ENCODE results near the gene FBXW2.

- TF ChIP-seq POLR2AphosphoS5 (IDR thresholded peaks at IDR 0.05; ENCODE audit: low read depth), result no peak
- TF ChIP-seq CTCF (IDR thresholded peaks at IDR 0.05; ENCODE audit: insufficient read depth, low read length), result no peak
These were observed 72.8 kb downstream of the FBXW2 start for GRCh38 chr9:120720404-120720803.

All from HL-60 (cell line).